Dermis blood vessel endothelial cell (primary cell): ENCODE measurements around the gene PER1. TPM values are rescaled to one million over a fixed set of nuclear protein-coding genes. Genes with fewer than 3 reads are reported as not detected.
"Not testable (repeated sequence)": the region's sequence is repeated elsewhere in the genome, so short reads cannot be mapped to it uniquely, and the experiment has no call there.

Experiments
- DNase-seq: peaks from one replicate; pipeline ENCODE4 v3.0.0; 2010
- total RNA-seq: library from RNA; depleted of rRNA; stranded (reverse); fragments of >200 nt; gene quantifications from 2 replicates; pipeline ENCODE4 v1.2.3, GENCODE V29; 2014

PER1 gene
- total RNA-seq, 1 donor from 2014 or later: 7.7 TPM

DNA sequence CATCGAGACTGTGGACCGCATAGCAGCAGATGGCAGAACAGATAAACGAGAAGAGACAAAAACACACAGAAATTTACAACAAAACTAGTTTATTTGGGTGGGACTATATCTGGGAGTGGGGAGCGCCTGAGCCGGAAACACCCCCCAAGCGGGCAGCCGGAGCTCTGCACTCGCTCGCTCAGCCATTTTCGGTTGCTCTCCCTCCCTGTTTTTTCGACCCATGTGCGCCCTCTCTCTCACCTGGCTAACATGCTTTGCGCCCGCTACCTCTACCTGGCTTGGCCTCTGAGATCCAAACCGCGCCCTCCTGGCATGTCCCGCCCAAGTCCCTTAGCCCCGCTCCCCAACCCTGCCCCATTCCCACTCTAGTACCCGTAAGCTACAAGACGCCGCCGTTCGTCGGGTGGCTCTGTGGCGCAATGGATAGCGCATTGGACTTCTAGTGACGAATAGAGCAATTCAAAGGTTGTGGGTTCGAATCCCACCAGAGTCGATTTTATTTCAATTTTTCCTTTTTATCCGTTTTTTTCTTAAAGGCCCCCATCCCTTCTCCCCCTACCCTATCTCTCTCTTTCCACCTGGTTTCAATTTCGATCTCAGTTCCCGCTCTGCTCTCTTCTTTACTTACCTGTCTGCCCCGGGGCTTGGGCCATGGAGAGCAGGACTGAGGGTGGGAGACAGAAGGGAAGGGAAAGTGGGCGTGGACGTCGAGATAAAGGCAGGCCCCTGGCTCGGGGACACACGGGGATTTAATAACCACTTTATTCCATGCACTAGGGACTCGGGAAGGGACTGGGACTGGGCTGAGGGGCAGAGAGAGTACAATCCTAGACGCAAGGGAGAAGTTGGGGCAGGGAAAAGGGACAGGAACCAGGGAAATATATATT lies 31.4 kb downstream of the PER1 start:
- peak; percentile 76 for DNase-seq

DNA sequence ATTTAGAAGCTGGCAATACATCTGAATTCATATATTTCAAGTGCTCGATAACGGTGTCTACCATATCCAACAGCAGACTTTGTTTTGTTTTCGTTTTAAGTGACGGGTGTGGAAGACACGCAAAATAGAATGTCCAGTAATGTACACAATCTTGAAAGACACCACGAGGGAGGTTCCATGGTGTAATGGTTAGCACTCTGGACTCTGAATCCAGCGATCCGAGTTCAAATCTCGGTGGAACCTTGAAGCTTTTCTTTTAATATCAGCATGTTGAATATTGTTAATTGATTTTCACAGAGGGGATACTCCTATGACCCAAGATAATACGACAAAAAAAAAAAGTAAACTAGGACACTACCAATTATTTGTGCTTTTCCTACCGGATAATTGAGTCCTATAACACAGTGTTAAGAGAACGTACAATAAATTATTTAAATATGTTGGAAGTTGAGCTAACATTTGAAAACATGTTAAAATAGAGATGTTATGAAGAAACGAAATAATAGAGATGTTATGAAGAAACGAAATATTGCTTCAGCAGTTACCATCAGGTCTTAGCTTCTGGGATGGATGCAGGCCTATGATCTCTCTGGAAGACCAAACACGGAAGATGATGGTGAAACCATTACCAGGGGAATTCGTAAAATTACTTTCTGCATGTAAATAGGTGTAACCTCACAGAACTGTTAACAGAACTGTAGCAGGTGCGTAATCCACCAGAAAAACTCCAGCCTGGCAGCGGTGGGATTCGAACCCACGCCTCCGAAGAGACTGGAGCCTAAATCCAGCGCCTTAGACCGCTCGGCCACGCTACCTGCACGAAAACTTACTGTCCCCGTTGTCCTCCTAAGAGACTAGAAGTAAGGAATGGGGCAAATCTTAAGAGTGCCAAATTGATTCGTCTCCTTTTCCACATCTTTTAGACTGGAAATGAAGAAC lies 32.4 kb downstream of the PER1 start:
- DNase-seq: peak; percentile 95

DNA sequence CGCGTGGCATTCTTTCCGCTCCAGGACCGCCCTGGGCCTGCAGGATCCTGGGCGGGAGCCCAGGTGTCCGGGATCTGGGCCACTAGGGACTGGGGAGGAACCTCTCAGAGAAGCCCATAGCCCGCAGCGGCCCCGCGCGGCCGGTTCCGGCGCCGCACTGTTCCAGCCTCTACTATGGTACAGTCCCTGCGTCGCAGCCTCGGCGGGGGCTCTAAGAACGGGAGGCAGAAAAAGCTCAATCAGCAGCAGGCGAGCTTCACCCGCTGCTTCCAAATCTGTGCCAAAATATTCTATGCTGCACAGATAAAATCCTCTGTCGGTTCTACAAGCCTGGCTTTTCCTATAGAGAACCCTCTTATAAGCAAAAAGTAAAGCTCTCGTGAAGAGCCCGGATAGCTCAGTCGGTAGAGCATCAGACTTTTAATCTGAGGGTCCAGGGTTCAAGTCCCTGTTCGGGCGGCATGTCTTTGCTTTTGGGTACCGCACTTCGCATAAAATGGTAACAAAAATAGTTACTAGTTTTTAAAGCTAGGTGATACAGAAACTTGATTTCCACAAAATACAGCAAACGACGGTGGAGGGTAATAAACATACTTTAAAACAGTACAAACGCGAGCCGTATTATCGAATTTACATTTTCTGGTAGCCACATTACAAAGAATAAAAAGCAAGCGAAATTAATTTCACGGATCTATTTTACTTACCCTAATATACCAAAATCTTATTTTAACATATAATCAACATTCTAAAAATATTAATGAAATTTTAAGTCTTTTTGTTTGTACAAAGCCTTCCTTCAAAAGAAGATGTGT lies 33.2 kb downstream of the PER1 start:
- peak; percentile 79 for DNase-seq

DNA sequence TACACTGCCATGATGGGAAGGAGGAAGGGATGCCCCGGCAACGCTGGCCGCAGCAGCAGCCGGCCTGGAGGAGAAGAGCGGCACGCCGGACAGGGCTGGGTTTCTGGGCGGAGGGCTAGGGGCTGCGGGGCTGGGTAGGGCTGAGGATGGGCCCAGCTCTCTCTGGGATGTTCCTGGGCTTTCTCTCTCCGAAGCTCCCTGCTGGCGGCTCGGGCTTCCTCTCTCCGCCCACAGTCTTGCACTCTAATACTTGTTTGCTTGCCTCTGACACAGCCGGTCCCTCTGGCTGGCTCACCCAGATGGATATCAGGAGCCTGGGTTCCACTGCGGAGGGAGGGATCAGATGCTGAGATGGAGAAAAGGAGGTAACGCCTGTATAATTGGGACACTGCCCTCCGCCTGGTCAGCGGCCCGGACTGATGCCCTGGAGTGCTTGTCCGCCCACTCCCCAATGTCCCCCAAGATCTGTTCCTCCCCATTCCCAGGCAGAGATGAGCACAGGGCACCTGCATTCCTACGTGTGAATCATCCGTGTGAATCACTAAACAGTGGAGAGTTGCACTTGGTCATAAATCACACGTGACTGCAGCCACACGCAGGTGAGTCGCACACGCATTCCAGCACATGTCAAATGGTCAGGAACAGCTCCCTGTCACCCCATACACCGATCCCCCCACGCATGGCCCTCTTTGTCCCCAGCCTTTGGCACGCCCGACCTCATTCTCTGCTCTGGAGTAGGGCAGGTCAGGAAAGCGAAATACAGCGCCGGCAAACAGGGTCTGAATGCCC lies 34.0 kb downstream of the PER1 start, which contains the start of gene ALOXE3:
ALOXE3 (minus strand) TSS at position 535 of the 789 bp plus-strand sequence; CDS start at position 11, 524 bp downstream.
- peak; percentile 52 for DNase-seq

DNA sequence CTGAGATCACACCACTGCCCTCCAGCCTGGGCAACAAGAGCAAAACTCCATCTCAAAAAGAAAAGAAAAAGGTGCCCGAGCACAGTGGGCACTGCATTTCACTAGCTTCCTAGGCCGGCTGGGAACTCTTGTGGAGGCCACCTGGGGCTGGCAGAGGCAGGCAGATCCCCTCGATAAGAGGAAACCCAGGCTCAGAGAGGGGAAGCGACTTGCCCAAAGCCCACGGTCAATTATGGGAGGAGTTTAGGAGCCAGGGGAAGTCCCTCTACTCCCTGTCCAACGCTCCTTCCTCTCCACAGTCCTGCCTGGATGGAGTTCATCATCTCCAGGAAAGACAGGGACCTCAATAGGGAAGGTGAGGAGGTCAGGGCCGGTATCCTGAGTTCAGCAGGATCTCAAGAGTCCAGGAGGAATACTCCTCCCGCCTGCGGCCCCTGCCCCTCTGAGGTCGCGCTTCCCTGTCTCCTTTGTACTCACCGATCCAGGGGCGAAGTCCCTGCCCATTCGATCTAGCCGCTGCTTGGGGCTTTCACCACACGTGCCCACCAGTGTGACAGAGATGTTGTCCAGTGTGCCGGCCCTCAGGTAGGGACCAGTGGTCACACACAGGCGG lies 34.7 kb downstream of the PER1 start:
- DNase-seq: no peak

DNA sequence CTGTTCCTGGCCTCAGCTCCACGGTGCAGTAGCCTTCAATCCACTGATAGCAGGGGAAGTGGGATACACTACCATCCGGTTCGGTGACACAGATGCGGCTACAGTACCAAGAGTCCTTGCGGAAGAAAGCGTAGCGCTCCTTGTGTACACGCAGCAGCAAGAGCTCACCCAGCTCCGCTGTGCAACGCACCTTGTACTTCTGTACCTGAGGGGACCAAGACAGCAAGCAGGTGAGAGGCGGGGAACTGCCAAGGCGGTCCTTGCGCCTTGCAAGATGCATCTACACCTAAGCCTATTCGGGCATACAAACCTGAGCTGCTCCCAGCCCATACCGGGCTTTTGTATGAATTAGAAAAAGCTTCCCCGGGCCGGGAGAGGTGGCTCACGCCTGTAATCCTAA lies 35.4 kb downstream of the PER1 start:
- DNase-seq: no peak

DNA sequence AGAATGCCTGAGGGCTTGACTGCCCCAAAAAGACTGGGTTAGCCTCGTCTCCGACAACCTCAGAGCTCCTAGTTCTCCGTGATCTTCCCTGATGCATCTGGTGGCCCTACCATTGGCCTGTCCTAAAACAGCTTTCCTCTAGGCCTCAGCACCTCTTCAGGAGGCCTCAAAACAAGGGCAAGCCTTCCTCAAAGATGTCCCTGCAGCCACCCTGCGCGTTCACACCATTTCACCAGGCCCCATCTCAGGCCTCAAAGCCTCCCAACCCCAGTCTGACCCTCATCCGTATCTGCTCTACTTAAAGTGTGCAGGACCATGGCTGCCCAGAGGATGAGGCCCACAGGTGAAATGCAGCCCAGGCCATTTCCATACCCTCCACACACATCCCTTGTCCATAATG lies 41.3 kb downstream of the PER1 start:
- DNase-seq: no peak

DNA sequence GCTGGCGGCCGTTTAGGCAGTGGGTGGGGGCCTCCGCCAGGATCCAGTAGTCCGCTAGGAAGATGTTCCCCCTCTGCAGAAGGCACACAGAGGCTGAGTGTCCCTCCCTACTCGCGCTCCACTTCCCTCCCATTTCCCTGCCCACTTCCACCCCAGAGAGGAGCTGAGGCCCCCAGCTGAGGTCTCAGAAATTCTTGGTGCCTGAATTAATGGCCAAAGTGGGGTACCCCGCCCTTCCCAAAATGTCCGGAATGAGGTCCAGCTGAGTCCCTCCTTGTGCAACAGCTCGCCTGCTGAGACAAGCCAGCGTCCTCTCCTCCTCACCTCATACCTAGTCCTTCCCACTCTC lies 41.8 kb downstream of the PER1 start:
- no peak for DNase-seq

DNA sequence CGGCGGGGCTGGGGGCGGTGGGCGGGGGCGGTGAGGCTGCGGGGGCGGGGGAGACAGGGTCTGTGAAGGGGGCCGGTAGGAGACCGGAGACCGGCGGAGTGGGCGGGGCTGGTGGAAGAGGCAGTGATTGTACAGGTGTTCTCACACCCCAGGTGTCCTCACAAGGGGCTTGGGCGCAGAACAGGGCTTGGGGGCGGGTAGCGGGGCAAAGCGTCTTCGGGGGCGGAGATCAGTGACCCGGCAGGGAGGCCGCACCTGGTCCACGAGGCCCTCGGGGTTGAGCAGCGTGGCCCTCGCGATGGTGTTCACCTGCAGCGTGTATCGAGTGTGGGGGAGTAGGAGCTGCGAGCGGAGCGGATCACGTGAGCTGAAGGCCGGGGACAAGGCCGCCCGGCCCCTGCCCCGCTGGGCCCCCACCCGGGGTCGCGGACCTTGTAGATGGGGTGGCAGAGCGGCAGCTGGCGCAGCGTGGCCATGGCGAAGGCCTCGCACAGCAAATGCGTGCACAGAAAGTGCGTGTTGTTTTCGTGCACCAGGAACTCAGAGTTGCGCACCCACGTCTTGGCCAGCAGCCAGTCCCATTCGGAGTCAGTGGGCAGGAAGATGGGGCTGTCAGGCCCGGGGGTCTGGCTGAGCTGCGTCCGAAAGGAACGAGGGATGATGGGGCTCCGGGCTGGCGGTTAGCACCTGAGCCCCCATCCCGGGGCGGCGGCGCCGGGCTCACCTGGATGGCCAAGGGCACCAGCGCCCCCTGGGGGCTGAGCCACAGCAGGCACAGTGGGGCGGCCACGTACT lies 42.3 kb downstream of the PER1 start:
- DNase-seq: peak; percentile 67

DNA sequence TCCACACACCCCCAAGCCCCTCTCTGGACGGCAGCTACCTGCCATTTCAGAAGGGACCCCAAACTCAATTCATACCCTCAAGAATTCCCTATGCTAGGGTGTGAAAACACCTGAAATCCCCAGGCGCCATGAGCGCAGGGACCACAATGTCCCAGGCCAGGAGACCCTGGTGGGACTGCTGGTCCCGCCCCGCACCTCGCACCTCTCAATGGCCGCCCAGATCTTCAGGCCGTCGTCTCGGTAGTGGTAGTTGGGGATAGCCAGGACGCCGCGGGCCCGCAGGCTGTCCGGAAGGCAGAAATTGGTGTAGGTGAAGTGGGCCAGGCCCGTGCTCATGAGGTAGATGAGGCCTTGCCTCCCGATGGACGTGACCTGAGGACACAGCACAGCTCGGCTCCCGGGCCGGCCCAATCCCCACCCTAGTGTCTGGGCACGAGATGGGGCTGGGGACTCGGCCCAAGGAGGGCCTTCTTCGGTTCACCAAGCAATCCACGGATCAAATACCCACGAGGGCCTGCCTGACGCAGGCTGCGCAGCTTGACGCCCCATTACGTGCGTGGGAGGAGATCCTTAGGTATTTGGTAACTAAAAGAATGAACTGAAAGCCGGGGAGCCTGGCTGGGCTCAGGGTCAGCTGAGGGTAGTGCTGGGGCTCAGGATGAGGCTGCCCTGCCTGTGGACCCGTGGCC lies 43.1 kb downstream of the PER1 start:
- DNase-seq: no peak

DNA sequence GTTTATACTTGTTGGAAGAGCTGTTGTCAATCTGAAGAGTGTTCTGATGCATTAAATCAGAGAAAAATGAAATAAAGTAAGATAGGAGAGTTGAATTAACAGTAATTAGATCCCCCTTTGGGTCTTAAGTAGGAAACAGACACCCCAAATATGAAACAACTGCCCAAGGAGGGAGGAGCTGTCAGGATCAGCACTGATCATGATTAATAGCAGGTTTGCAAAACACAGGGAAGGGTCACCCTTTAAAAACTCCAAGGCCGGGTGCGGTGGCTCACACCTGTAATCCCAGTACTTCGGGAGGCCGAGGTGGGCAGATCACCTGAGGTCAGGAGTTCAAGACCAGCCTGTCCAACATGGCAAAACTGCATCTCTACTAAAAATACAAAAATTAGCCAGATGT lies 45.2 kb downstream of the PER1 start:
- not testable (repeated sequence) for DNase-seq

DNA sequence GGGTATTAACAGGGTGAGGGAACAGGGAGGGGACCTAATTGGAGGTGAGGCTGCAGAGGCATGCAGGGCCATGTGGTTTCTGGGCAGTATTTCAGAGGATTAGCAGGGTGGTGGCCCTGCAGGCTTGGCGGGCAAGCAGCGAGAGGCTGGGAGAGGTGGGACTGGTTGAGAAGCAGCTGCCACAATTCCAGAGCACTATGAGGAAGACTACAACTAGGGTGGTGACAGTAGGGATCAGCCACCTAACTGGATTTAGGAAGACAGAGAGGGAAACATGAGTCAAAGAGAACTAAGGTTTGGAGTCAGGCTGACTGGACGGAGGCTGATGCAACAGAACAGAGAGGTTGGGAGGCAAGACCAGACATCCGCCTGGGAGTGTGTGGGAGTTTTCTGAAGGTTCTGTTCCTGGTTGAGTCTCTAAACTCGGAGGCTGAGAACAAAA lies 46.2 kb downstream of the PER1 start:
- no peak for DNase-seq

DNA sequence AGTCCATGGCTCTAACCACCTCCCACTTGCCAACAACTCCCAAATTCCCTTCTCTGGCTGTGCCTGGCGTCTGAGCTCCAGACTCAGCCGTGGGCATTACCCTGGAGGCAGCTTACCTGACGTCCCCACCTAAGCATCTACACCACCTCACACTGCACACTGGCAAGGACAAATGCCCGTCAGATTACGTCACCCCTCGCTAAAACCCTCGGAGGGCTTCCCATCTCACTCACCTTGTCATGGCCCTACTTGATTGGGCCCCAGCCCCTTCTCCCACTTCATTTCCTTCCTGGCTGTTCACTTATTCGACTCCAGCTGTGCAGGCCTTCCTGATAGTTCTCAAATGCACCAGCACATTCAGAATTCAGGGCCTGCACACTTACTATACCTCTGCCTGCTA lies 47.3 kb downstream of the PER1 start:
- no peak for DNase-seq

DNA sequence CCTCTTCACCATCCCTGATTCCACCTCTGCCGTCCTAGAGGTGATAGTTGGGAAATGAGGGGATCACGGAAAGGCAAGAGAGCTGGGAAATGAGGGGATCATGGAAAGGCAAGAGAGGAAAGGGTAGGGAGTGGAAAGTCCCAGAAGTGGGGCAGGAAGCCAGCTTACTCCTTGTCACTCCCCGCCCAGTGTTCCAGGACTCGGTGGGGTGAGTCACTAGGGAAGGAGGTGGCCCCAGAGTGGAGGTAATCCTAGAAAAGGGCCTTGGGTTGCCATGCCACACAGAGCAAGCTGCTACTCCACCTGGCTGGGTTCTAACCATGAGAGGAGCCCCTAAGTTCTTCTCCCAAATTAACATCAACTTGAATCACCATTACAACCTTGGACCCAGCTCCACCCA lies 48.7 kb downstream of the PER1 start:
- peak; percentile 9 for DNase-seq

DNA sequence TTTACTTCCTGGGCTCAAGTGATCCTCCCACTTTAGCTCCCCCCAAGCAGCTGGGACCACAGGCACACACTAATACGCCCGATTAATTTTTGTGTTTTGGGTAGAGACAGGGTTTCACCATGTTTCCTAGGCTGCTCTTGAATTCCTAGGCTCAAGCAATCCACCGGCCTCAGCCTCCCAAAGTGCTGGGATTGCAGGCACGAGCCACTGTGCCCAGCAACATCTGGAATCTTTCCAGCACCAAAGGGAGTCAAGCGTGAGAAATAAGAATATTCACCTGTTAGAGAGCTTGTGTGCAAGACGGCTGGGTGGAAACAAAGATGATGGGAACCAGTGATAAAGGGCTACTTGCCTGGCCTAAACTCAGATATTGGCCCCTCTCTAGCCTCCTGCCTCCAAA lies 50.5 kb downstream of the PER1 start:
- DNase-seq: no peak

DNA sequence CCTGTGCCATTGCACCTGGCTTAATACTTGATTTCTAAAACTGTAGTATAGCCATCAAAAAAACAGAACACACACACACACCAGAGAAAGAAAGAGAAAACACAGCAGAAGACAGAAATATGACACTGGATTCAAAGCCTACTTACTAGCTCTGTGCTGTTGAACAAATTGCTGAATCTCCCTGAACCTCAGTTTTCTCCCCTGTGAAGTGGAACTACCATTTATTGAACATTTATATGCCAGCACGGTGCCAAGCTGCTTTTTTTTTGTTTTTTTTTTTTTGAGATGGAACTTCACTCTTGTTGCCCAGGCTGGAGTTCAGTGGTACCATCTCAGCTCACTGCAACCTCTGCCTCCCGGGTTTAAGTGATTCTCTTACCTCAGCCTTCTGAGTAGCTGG lies 51.4 kb downstream of the PER1 start:
- no peak for DNase-seq

DNA sequence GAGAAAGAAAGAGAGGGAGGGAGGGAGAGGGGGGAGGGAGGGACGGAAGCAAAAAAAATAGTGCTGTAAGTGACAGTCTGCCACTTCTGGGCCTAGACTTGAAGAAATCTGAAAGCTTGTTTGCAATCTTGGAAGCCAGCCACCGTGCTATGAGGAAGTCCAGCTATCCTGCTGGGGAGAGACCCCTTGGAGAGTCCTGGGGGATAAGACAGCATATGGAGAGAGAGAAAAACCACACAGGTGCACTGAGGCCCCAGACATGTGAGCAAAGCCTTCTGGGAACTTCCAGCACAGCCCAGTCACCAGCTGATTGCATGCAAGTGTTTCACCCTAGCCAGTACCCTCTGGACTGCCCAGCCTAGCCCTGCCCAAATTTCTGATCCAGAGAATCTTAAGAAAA lies 52.1 kb downstream of the PER1 start:
- DNase-seq: no peak

DNA sequence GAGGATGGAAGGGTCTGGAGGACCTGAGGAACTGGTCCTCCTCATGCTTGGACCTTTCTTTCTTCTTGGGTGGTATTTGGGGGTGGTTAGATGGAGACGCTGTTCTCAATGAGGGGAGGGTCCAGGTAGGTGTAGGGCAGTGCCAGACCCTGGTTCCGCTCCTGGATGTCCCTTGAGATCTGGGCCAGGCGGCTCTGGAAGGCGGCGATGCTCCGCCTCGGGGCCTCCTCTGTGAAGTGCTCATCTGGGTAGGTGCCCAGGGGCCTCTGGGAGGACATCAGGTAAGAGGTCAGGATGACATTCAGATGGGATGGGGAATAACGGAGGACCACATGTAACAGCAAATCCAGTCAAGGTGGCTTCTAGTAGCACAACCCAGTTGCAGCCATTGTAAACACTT lies 55.7 kb downstream of the PER1 start:
- no peak for DNase-seq

DNA sequence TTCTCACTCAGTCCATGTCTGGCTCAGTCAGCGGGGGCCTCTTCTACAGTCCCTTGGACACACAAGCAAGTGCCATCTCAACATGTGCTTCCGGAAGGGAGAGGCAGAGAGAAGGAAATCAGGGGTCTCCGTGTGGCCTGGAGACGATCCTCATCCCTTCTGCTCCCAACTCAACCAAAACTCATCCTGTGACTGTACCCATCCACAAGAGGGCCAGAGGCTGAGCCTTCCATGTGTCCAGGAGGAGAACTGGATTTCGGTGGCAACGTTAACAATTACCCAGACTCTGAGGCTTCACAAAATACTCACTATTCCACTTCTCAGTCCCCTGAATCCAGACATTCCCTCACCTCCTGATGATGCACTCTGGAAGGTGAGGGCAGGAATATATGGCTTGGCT lies 56.8 kb downstream of the PER1 start:
- DNase-seq: no peak
